PC-3 (cell line): ENCODE results near the gene ACP3. TPM values are rescaled to one million over a fixed set of nuclear protein-coding genes. Genes with fewer than 3 reads are reported as not detected.
"Not testable (repeated sequence)": the region's sequence is repeated elsewhere in the genome, so short reads cannot be mapped to it uniquely, and the experiment has no call there.

ENCODE experiments used
- ATAC-seq: fragments of 200-7000 bp; cut with Tn5 transposase; 2 replicates; pipeline ENCODE4 v1.9.1; 2020; ENCODE audit warnings: mild to moderate bottlenecking, moderate library complexity
- BruUV-seq: library from RNA; stranded (reverse); fragments of 400-500 nt; replicated peaks from 2 replicates; lab custom pipeline; 2021; lab: Mats Ljungman, UMichigan
- CTCF ChIA-PET: fragments of 300-600 bp; sonication (Branson Sonifier 250); formaldehyde crosslinking; loops from one replicate; lab custom pipeline; 2022; ENCODE audit warnings: antibody characterized with exemption; lab: Charles Lee
- POLR2A ChIA-PET: fragments of 300-600 bp; sonication (Branson Sonifier 250); formaldehyde crosslinking; loops from one replicate; lab custom pipeline; 2022; ENCODE audit warnings: antibody characterized with exemption; ENCODE audit not compliant: unreplicated experiment; lab: Charles Lee
- DNase-seq: peaks from one replicate; pipeline ENCODE4 v3.0.0-alpha.2; 2015
- H2AFZ ChIP-seq: fragments of 300-600 bp; sonication (generic); 2 replicates; pipeline ENCODE4 v1.6.0; 2016; ENCODE audit warnings: antibody characterized with exemption, low read length
- H3F3A ChIP-seq: fragments of 300-600 bp; sonication (generic); one replicate; pipeline ENCODE4 v1.6.0; 2017; ENCODE audit warnings: antibody characterized with exemption, low read length, control low read depth, mild to moderate bottlenecking; ENCODE audit not compliant: unreplicated experiment
- H3K27ac ChIP-seq: fragments of 300-600 bp; sonication (generic); 2 replicates; pipeline ENCODE4 v1.5.1; 2016; ENCODE audit warnings: mild to moderate bottlenecking, low read length
- H3K27me3 ChIP-seq: fragments of 300-600 bp; sonication (generic); 2 replicates; pipeline ENCODE4 v1.6.1; 2016; ENCODE audit warnings: low read length, mixed read lengths
- H3K36me3 ChIP-seq: fragments of 300-600 bp; sonication (generic); 2 replicates; pipeline ENCODE4 v1.6.1; 2016; ENCODE audit warnings: low read depth, mixed run types, low read length, mixed read lengths
- H3K4me1 ChIP-seq: fragments of 300-600 bp; sonication (generic); 2 replicates; pipeline ENCODE4 v1.5.1; 2016; ENCODE audit warnings: low read length; ENCODE audit not compliant: insufficient read depth
- H3K4me2 ChIP-seq: fragments of 300-600 bp; sonication (generic); 2 replicates; pipeline ENCODE4 v1.6.0; 2016; ENCODE audit warnings: low read length
- H3K4me3 ChIP-seq: fragments of 300-600 bp; sonication (generic); 2 replicates; pipeline ENCODE4 v1.5.1; 2016; ENCODE audit warnings: mild to moderate bottlenecking, low read length, mixed read lengths
- H3K79me2 ChIP-seq: fragments of 300-600 bp; sonication (generic); 2 replicates; pipeline ENCODE4 v1.6.1; 2017; ENCODE audit warnings: low read length, mixed read lengths
- H3K9ac ChIP-seq: fragments of 300-600 bp; sonication (generic); 2 replicates; pipeline ENCODE4 v1.6.0; 2016; ENCODE audit warnings: mild to moderate bottlenecking, low read length
- H3K9me2 ChIP-seq: fragments of 300-600 bp; sonication (generic); replicated peaks from 2 replicates; pipeline ENCODE4 v1.6.1; 2016; ENCODE audit warnings: mixed run types, low read length, mixed read lengths
- H3K9me3 ChIP-seq: fragments of 300-600 bp; sonication (generic); 2 replicates; pipeline ENCODE4 v1.6.1; 2016; ENCODE audit warnings: low read length, mixed read lengths
- H4K20me1 ChIP-seq: fragments of 300-600 bp; sonication (generic); 2 replicates; pipeline ENCODE4 v1.6.1; 2016; ENCODE audit warnings: low read length, mixed read lengths
- CTCF ChIP-seq: fragments of 300-600 bp; sonication (generic); conservative IDR thresholded peaks from 2 replicates; pipeline ENCODE4 v1.5.1; 2017; ENCODE audit warnings: antibody characterized with exemption, low read depth, mild to moderate bottlenecking, low read length
- EZH2 ChIP-seq: fragments of 300-600 bp; sonication (generic); IDR thresholded peaks from one replicate; pipeline ENCODE4 v1.6.1; 2017; ENCODE audit warnings: antibody characterized with exemption, mild to moderate bottlenecking, low read length; ENCODE audit not compliant: unreplicated experiment
- EZH2phosphoT487 ChIP-seq: fragments of 300-600 bp; sonication (generic); IDR thresholded peaks from 2 replicates; pipeline ENCODE4 v1.6.1; 2018; ENCODE audit warnings: mild to moderate bottlenecking, antibody characterized with exemption, low read length, borderline replicate concordance
- intact Hi-C: fragments of 100-400 bp; cut with micrococcal nuclease; formaldehyde crosslinking; loops from 2 replicates; pipeline ENCODE4 v1.9.0; 2023
- total RNA-seq: library from RNA; depleted of rRNA; stranded (reverse); fragments of >200 nt; gene quantifications from 2 replicates; pipeline ENCODE4 v1.2.3, GENCODE V29; 2014

The ACP3 gene
- total RNA-seq, 1 experiment from 2014 or later: 0.15 TPM

DNA sequence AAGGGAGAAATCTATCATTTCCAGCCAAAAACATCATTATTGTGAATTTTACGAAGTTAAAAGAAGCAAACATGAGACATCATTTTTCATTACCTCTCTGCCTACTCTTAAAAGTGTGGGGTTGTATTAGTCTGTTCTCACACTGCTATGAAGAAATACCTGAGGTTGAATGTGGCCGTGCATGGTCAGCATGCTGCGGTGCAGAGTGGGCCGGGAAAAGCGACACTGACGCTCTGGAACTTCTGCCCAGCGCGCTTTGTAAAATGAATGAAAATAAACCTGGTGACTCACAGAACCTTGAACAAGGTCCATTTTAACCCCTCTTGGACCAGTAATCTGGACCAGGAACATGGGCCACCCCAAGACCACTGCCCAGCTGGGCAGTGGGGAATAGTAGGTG lies 69.1 kb downstream of the ACP3 start:
- TF ChIP-seq EZH2phosphoT487: no peak
- no peak for TF ChIP-seq EZH2
- no peak for TF ChIP-seq CTCF
- ATAC-seq: no peak
- no peaks in the 10 kb centered on the region for H3K36me3 ChIP-seq
- no peak overlapping the region for H2AFZ ChIP-seq
- H3K79me2 ChIP-seq: no peaks in the 10 kb centered on the region
- no peaks in the 10 kb centered on the region for H3F3A ChIP-seq
- ChIA-PET CTCF (no interaction called here), POLR2A (no interaction called here)
- no peaks in the 10 kb centered on the region for H3K27me3 ChIP-seq
- H3K4me2 ChIP-seq: no peak overlapping the region
- DNase-seq: no peak
- H3K9me2 ChIP-seq: no peaks in the 10 kb centered on the region
- intact Hi-C loops: no loop called here
- no peaks in the 10 kb centered on the region for H3K9me3 ChIP-seq
- no TSS peak for BruUV-seq
- no peak overlapping the region for H3K27ac ChIP-seq
- H3K4me3 ChIP-seq: no peak overlapping the region
- no peaks in the 10 kb centered on the region for H4K20me1 ChIP-seq
- no peaks in the 10 kb centered on the region for H3K4me1 ChIP-seq
- H3K9ac ChIP-seq: no peak overlapping the region

GRCh38 chr3:132392675-132393074 lies 75.5 kb downstream of the ACP3 start:
- H3K27ac ChIP-seq, H4K20me1 ChIP-seq, BruUV-seq, H3K9me3 ChIP-seq, H3K4me2 ChIP-seq, H3K27me3 ChIP-seq, H3F3A ChIP-seq, H3K4me3 ChIP-seq, H3K36me3 ChIP-seq, H3K9ac ChIP-seq, CTCF ChIA-PET, H2AFZ ChIP-seq, H3K4me1 ChIP-seq, ATAC-seq, H3K9me2 ChIP-seq, intact Hi-C loops, DNase-seq, POLR2A ChIA-PET, H3K79me2 ChIP-seq: not testable (repeated sequence)

GRCh38 chr3:132394320-132394719 lies 77.1 kb downstream of the ACP3 start:
- POLR2A ChIA-PET: no interaction called here
- no peak for ATAC-seq
- no peaks in the 10 kb centered on the region for H4K20me1 ChIP-seq
- no peak for DNase-seq
- intact Hi-C loops: no loop called here
- no peaks in the 10 kb centered on the region for H3K9me3 ChIP-seq
- H2AFZ ChIP-seq: no peak overlapping the region
- H3K79me2 ChIP-seq: no peaks in the 10 kb centered on the region
- H3K27ac ChIP-seq: no peak overlapping the region
- H3K4me1 ChIP-seq: no peaks in the 10 kb centered on the region
- CTCF ChIA-PET: no interaction called here
- no peaks in the 10 kb centered on the region for H3K36me3 ChIP-seq
- H3K9me2 ChIP-seq: no peaks in the 10 kb centered on the region
- no TSS peak for BruUV-seq
- H3K9ac ChIP-seq: no peak overlapping the region
- no peak overlapping the region for H3K4me3 ChIP-seq
- no peaks in the 10 kb centered on the region for H3F3A ChIP-seq
- H3K4me2 ChIP-seq: no peak overlapping the region
- no peaks in the 10 kb centered on the region for H3K27me3 ChIP-seq
- no peak for TF ChIP-seq CTCF
- no peak for TF ChIP-seq EZH2
- TF ChIP-seq EZH2phosphoT487: no peak
